ENCODE measurements around the gene ZBTB34.
"Not testable (repeated sequence)": the region's sequence is repeated elsewhere in the genome, so short reads cannot be mapped to it uniquely, and the experiment has no call there.

The ZBTB34 gene

GRCh38 chr9:126860077-126860756 is at the start of gene ZBTB34:
Gene ZBTB34 (plus strand): TSS chr9:126860639. CDS start chr9:126879400, 18,761 bp downstream.
- no peak for DNase-seq (ENCODE audit: low read depth, low spot score)

- DNase-seq (ENCODE audit: low read depth, low spot score) = no peak
Measured at GRCh38 chr9:126813072-126813471, 47.4 kb upstream of the ZBTB34 start.

- no peak for DNase-seq (ENCODE audit: low read depth, low spot score)
Measured at GRCh38 chr9:126814091-126814490, 46.3 kb upstream of the ZBTB34 start.

GRCh38 chr9:126817615-126818014 is 42.8 kb upstream of the ZBTB34 start:
- DNase-seq (ENCODE audit: low read depth, low spot score) = not testable (repeated sequence)

- DNase-seq (ENCODE audit: low read depth, low spot score) = no peak
Measured at GRCh38 chr9:126818482-126818881, 42.0 kb upstream of the ZBTB34 start.

GRCh38 chr9:126819482-126819881 is 41.0 kb upstream of the ZBTB34 start:
- no peak for DNase-seq (ENCODE audit: low read depth, low spot score)

GRCh38 chr9:126822278-126822677 is 38.2 kb upstream of the ZBTB34 start:
- DNase-seq (ENCODE audit: low read depth, low spot score) = no peak

- DNase-seq (ENCODE audit: low read depth, low spot score) = no peak
Measured at GRCh38 chr9:126822873-126823272, 37.6 kb upstream of the ZBTB34 start.

- not testable (repeated sequence) for DNase-seq (ENCODE audit: low read depth, low spot score)
Measured at GRCh38 chr9:126824052-126824451, 36.4 kb upstream of the ZBTB34 start.

- DNase-seq (ENCODE audit: low read depth, low spot score) = no peak
Measured at GRCh38 chr9:126827227-126827626, 33.2 kb upstream of the ZBTB34 start.

GRCh38 chr9:126829035-126829434 is 31.4 kb upstream of the ZBTB34 start:
- DNase-seq (ENCODE audit: low read depth, low spot score) = no peak

- DNase-seq (ENCODE audit: low read depth, low spot score) = no peak
Measured at GRCh38 chr9:126830827-126831226, 29.6 kb upstream of the ZBTB34 start.

GRCh38 chr9:126832440-126832839 is 28.0 kb upstream of the ZBTB34 start:
- no peak for DNase-seq (ENCODE audit: low read depth, low spot score)

GRCh38 chr9:126833020-126833419 is 27.4 kb upstream of the ZBTB34 start:
- no peak for DNase-seq (ENCODE audit: low read depth, low spot score)

- DNase-seq (ENCODE audit: low read depth, low spot score) = no peak
Measured at GRCh38 chr9:126833710-126834345, 26.6 kb upstream of the ZBTB34 start.

GRCh38 chr9:126834672-126835071 is 25.8 kb upstream of the ZBTB34 start:
- DNase-seq (ENCODE audit: low read depth, low spot score) = no peak

GRCh38 chr9:126836216-126836615 is 24.2 kb upstream of the ZBTB34 start:
- no peak for DNase-seq (ENCODE audit: low read depth, low spot score)

- no peak for DNase-seq (ENCODE audit: low read depth, low spot score)
Measured at GRCh38 chr9:126838055-126838811, 22.2 kb upstream of the ZBTB34 start.

GRCh38 chr9:126838895-126839294 is 21.5 kb upstream of the ZBTB34 start:
- no peak for DNase-seq (ENCODE audit: low read depth, low spot score)

- no peak for DNase-seq (ENCODE audit: low read depth, low spot score)
Measured at GRCh38 chr9:126839301-126839700, 21.1 kb upstream of the ZBTB34 start.

GRCh38 chr9:126842220-126842842 is 18.1 kb upstream of the ZBTB34 start:
- no peak for DNase-seq (ENCODE audit: low read depth, low spot score)

Measured in smooth muscle cell of the brain vasculature (primary cell).